NB4 (cell line): ENCODE results near the gene MCTP1.

Experiments used
- CTCF ChIP-seq: IDR thresholded peaks from one replicate; pipeline ENCODE4 v1.5.1; 2012; ENCODE audit warnings: low read depth, low read length
- MYC ChIP-seq: IDR thresholded peaks from 2 replicates; pipeline ENCODE4 v1.6.1; 2011; ENCODE audit warnings: low read depth, low read length
- POLR2A ChIP-seq: IDR thresholded peaks from 2 replicates; pipeline ENCODE4 v1.6.1; 2011; ENCODE audit warnings: mild to moderate bottlenecking; ENCODE audit not compliant: insufficient read length; ENCODE audit errors: extremely low read depth

DNA sequence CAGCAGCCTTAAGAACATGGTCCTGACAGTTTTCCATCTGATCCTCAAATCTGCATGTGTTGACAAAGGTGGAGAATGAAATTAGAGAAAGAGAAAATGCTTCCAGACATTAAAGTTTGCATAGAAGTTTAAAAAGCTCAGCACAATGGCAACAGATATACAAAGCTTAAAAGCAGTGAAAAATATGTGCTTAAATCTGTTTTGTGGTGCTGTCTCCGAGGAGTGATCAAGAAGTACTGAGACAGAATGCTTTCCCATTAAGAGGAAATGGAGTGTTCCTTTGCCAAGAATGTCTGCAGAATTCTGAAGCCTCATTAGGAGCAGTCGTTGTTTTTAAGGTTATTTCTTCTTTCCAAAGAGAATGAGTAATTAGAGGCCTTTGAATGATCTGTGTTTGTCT is 131.4 kb downstream of the MCTP1 start:
- TF ChIP-seq CTCF (no peak), POLR2A (no peak), MYC (no peak)
